G401.6 (cell line): ENCODE results near the gene TFF1.

Experiments used
- FAIRE-seq: peaks from 2 replicates; lab custom pipeline; 2012; peaks lifted over from hg19 to GRCh38; lab: Jason Lieb, UNC

Gene TFF1

GRCh38 chr21:42381347-42381984 is 15.1 kb upstream of the TFF1 start:
- no peak for FAIRE-seq

DNA sequence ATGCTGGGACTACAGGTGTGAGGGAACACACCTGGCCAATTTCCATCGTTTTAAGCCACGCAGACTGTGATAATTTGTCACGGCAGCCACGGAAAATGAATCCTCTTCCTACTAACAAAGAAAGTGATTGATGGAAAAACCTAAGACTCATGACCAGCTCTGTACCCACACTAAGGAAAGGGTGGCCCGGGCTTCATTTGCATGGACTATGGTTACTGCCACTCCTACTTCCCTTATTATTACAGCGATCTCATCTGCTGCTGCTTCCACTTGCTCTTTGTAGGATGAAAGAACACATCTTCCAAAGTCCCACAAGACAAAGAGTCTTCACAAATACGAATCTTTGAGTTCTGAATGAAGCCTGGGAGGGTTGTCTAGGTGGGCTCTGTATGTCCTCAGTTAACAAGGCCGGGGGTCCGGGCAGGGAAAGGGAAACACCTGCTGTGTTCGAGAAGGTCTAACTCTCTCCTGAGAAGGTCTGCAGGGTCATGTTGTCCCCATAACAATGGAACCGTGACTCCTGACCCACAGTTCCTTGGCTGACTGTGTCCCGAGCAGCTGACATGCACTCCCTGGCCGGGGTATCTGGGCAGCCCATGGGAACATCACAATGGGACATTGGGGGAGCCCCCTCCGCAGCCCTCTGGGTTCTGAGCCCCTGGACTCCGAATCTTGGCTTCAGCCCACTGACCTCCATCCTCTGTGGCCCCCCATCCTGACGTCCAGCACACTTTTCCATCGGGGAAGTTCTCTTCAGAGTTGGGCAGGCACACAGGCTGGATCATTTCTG is 13.3 kb upstream of the TFF1 start:
- FAIRE-seq: no peak

GRCh38 chr21:42378418-42378817 is 12.1 kb upstream of the TFF1 start:
- no peak for FAIRE-seq

GRCh38 chr21:42377951-42378340 is 11.6 kb upstream of the TFF1 start:
- FAIRE-seq: no peak

- FAIRE-seq: no peak
Measured at GRCh38 chr21:42377211-42377950, 11.0 kb upstream of the TFF1 start.

DNA sequence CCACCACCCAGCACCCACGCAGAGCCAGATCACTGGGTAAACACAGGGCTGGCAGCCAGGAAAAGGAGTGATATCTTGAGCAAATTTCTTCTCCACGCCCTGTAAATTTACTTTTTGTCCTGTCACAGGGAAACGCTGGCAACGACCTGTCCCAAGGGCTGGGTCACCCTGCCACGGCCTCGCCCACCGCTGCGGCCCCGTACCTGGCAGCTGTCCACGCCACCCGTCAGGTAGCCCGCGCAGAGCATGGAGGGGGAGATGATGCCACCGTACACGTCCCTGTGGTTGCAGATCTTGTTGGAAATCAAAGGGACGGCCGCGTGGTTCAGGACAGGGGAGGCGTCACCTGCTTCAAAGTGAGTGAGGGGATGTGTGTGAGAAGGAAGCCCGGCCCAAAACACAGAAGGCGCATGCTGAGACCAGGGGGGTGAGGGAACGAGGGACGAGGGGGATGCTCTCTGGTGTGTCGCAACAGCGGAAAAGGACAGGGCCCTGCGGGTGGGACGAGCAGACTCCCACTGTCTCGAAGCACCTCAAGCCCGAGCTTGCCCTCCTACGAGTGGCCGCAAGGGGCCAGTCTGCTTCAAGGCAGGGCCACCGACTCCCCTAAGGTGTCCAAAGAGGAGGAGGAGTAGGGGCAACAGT is 10.1 kb upstream of the TFF1 start:
- FAIRE-seq: no peak

DNA sequence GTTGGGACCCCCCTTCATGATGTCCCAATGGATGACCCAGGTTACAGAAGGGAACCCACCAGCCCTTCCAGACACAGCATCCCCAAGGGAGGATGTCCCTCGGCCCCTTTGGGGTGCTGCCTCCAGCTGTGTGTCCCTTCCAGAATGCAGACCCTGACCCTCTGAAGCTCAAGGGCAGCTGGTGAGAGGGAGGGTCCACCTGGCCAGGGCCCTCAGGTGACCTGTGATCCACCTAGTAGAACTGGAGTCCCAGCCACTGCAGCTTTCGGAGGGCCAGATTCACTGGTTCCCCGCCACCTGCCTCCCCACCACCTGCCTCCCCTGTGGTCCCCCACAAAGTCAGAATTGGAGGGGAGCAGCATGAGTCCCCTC is 9.6 kb upstream of the TFF1 start:
- FAIRE-seq: no peak

DNA sequence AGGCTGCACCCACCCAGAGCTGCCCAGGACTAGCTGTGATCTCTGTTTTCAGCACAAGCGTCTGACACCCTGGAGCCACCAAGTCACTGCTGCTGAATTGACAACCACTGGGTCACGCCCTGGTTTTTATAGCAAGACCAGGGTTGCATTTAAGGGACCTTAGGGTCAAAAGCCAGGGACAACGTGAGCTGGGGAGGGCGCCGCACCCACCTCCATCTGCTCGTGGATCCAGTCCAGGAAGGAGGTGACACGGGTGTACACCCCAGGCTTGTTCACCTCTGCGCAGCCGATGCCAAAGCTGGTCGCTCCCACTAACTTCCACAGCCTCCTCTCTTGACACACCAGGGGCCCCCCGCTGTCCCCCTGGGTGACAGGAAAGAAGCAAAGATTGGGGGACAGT is 9.2 kb upstream of the TFF1 start:
- FAIRE-seq: no peak

- FAIRE-seq: no peak
Measured at GRCh38 chr21:42374864-42375499, 8.6 kb upstream of the TFF1 start.

GRCh38 chr21:42374457-42374856 is 8.1 kb upstream of the TFF1 start:
- FAIRE-seq: no peak

DNA sequence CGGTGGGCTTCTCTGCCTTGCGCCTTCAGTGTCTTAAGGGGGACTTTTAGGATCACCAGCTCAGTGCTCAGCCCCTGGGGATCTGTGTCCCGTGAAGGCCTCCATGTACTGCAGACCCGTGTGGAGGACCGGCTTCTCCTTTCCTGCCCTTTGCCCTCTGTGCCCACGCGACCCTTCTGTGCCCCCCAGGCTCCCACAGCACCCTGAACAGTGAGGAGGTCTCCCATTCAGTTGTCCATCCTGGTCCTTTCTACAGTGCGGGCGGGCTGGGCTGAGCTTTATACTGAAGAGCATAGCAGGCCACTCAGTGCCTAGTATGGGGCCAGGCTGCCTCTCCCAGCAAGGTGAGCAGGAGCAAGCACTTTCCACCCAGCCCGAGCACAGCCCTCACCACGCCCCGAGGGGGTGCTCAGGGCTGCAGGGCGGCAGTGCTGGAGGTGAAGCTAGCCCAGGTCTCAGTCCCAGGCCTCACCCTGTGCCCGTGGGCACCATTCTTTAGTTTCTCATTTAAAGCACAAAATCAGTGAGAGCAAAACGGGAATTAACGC is 7.6 kb upstream of the TFF1 start:
- no peak for FAIRE-seq

- FAIRE-seq: no peak
Measured at GRCh38 chr21:42373196-42373907, 7.0 kb upstream of the TFF1 start.

DNA sequence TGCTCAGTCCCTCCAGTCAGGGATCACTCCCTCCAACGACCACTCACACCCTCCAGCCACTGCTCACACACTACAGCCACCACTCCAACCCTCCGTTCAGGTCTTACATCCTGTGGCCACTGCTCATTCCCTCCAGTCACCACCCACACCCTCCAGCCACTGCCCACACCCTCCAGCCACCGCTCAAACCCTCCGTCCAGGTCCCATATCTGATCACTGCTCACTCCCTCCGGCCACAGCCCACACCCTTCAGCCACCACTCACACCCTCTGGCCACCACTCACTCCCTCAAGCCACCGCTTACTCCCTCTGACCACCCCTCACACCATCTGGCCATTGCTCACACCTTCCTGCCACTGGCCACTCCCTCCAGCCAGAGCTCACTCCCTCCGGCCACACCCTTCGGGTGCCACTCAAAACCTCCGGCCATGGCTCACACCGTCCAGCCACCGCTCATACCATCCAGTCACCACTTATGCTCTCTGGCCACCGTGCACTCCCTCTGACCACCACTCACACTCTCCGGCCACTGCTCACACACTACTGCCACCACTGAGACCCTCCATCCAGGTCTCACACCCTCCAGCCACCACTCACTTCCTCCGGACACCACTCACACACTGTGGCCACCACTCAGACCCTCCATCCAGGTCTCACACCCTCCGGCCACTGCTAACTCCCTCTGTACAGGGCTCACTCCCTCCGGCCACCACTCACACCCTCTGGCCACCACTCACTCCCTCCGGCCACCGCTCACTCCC is 4.7 kb upstream of the TFF1 start:
- FAIRE-seq: no peak

- FAIRE-seq: no peak
Measured at GRCh38 chr21:42369821-42370220, 3.5 kb upstream of the TFF1 start.

GRCh38 chr21:42367367-42368165 is 1.2 kb upstream of the TFF1 start:
- no peak for FAIRE-seq

- no peak for FAIRE-seq
Measured at GRCh38 chr21:42365770-42366169, 565 bp downstream of the TFF1 start.

DNA sequence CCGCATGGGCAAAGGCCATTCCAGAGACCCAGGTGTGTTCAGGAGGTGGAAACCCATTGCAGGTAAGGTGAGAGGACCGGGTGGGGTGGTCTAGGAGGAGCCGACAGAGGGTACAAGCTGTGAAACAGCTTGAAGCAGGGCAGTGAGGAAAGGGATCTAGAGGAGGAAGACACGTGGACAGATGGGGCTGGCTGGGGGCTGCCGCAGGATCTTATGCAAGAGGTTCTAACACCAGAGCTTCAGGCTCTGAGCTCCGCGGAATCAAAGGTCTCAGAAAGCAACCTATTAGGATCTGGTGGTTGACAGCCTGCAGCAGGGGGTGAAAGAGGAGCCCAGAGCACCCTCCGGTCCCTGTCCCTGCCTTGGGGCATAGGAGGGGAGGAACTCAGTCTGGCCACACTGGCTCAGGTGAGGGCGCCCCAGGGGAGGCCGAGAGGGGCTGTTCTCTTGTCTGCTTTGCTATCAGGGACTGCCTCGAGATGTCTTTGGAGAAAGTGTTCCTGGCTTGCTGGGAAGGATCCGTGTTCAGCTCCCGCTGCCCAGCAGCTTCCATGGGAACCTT is 1.9 kb downstream of the TFF1 start:
- no peak for FAIRE-seq

- no peak for FAIRE-seq
Measured at GRCh38 chr21:42363312-42363711, 3.0 kb downstream of the TFF1 start.

DNA sequence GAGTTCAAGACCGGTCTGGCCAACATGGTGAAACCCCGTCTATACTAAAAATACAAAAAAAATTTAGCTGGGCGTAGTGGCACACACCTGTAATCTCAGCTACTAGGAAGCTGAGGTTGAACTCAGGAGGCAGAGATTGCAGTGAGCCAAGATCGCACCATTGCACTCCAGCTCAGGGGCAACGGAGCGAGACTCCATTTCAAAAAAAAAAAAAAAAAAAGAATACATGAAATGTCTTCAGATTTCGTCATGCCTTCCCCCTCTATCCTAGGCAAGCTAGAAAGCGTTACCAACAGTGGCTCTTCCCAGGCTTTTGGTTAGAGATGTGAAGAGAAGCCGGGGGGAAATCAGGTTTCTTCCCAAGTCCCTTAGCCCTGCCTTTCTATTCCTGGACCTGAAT is 3.6 kb downstream of the TFF1 start:
- FAIRE-seq: no peak

- no peak for FAIRE-seq
Measured at GRCh38 chr21:42362198-42362597, 4.1 kb downstream of the TFF1 start.
